Sigmoid colon (tissue), 4 donors: Measurements from ENCODE around the gene HES5.

Experiments
- EP300 ChIP-seq, 4 donors: sonication (generic); formaldehyde crosslinking; IDR thresholded peaks; one replicate each; pipeline ENCODE4 v1.6.1; 2017; ENCODE audit warnings: antibody characterized with exemption in 4 of 4
- POLR2A ChIP-seq, 2 donors: fragments of 450-650 bp; IDR thresholded peaks; one replicate each; pipeline ENCODE4 v1.6.1; 2016; ENCODE audit warnings: antibody characterized with exemption in 2 of 2, mild to moderate bottlenecking in 2 of 2, moderate library complexity in 2 of 2
- POLR2AphosphoS5 ChIP-seq, 4 donors: sonication (generic); formaldehyde crosslinking; IDR thresholded peaks; one replicate each; pipeline ENCODE4 v1.6.1; 2017; ENCODE audit warnings: antibody characterized with exemption in 4 of 4
- TF ChIP-seq, protein P1 (sequence below), 4 experiments: fragments of 450-650 bp in 3 of 4; fragments of 200-600 bp in 1 of 4; IDR thresholded peaks; one replicate each; pipeline ENCODE4 v1.5.1; 2016 to 2019; ENCODE audit warnings: antibody characterized with exemption in 4 of 4, mild to moderate bottlenecking in 3 of 4, moderate library complexity in 2 of 4

DNA sequence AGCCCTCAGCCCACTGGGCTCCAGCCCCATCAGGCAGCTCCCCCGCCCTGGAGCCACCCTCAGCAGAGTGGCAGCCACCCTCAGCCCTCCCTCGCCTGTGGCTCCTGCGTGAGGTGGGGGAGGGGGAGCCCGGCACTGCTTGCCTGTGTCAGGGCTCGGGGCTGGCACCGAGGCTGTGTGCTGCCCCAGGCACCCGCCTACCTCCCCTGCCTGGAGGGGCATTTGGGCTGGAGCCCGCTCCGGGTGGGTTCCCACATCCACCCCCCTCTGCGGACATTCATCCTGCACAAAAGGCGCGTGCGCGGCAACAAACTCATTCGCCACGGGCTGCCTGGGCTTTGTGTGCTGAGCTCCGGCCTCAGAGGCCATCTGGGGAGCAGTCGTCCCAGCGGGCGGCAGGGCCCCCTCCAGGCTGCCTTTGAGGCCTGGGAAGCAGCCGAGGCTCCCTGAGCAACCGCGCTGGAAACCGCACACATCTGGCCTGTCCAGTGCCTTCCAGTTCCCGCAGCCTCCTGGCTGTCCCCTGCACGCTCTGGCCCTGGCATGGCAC lies 13.6 kb upstream of the HES5 start:
- TF ChIP-seq, protein P1, sequence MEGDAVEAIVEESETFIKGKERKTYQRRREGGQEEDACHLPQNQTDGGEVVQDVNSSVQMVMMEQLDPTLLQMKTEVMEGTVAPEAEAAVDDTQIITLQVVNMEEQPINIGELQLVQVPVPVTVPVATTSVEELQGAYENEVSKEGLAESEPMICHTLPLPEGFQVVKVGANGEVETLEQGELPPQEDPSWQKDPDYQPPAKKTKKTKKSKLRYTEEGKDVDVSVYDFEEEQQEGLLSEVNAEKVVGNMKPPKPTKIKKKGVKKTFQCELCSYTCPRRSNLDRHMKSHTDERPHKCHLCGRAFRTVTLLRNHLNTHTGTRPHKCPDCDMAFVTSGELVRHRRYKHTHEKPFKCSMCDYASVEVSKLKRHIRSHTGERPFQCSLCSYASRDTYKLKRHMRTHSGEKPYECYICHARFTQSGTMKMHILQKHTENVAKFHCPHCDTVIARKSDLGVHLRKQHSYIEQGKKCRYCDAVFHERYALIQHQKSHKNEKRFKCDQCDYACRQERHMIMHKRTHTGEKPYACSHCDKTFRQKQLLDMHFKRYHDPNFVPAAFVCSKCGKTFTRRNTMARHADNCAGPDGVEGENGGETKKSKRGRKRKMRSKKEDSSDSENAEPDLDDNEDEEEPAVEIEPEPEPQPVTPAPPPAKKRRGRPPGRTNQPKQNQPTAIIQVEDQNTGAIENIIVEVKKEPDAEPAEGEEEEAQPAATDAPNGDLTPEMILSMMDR (IDR thresholded peaks at IDR 0.05), result no peak
- no peak for TF ChIP-seq POLR2A (IDR thresholded peaks at IDR 0.05)
- TF ChIP-seq POLR2AphosphoS5 (IDR thresholded peaks at IDR 0.05), result no peak
- TF ChIP-seq EP300 (IDR thresholded peaks at IDR 0.05), result no peak
